CD14-positive monocyte (primary cell): ENCODE data around the gene COL4A4. TPM values are rescaled to one million over a fixed set of nuclear protein-coding genes. Genes with fewer than 3 reads are reported as not detected.
A peak's percentile ranks its signal among the peaks of the same experiment; 100 is the strongest.

ENCODE experiments used
- DNase-seq, 3 donors: peaks; one replicate each; pipeline ENCODE4 v3.0.0-alpha.2; 2011 to 2022
- H2AFZ ChIP-seq: 2 replicates; pipeline ENCODE4 v1.6.0; 2012; ENCODE audit warnings: mild to moderate bottlenecking, low read depth, low read length, inconsistent platforms; ENCODE audit not compliant: insufficient read depth, poor library complexity, severe bottlenecking
- H3K27ac ChIP-seq, 2 donors: 1 replicate in 1 of 2; 2 replicates in 1 of 2; pipeline ENCODE4 v1.5.1; 2012 to 2013; ENCODE audit warnings: low read length in 2 of 2, control low read depth in 1 of 2, inconsistent platforms in 1 of 2, low read depth in 1 of 2, mild to moderate bottlenecking in 1 of 2
- H3K27me3 ChIP-seq, 2 donors: one replicate each; pipeline versions ENCODE4 v1.6.0 to v1.6.1; 2011 to 2013; ENCODE audit warnings: low read length in 2 of 2; ENCODE audit not compliant: control insufficient read depth in 2 of 2, insufficient read depth in 2 of 2
- H3K36me3 ChIP-seq, 2 donors: replicated peaks in 1 of 2; 1 replicate in 1 of 2; 2 replicates in 1 of 2; pipeline versions ENCODE4 v1.5.1 to v1.6.1; 2012 to 2013; ENCODE audit warnings: low read length in 2 of 2, control low read depth in 1 of 2, inconsistent platforms in 1 of 2, mild to moderate bottlenecking in 1 of 2; ENCODE audit not compliant: insufficient read depth in 2 of 2, control insufficient read depth in 1 of 2
- H3K4me1 ChIP-seq, 2 donors: 1 replicate in 1 of 2; 2 replicates in 1 of 2; pipeline versions ENCODE4 v1.5.1 to v1.6.1; 2012 to 2013; ENCODE audit warnings: low read length in 2 of 2, control low read depth in 1 of 2, inconsistent platforms in 1 of 2, mild to moderate bottlenecking in 1 of 2, moderate library complexity in 1 of 2; ENCODE audit not compliant: insufficient read depth in 2 of 2, control insufficient read depth in 1 of 2
- H3K4me2 ChIP-seq: replicated peaks from 2 replicates; pipeline ENCODE3; 2012; ENCODE audit warnings: low read length, moderate library complexity, mild to moderate bottlenecking; ENCODE audit not compliant: poor library complexity, severe bottlenecking; ENCODE audit errors: extremely low read depth
- H3K4me3 ChIP-seq, 3 experiments: fragments of 200-600 bp in 1 of 3; sonication (generic) in 1 of 3; replicated peaks in 1 of 3; 1 replicate in 2 of 3; 2 replicates in 1 of 3; pipeline ENCODE4 v1.5.1; 2011 to 2013; ENCODE audit warnings: low read length in 3 of 3, mild to moderate bottlenecking in 3 of 3, control low read depth in 2 of 3, low read depth in 2 of 3, inconsistent platforms in 1 of 3, moderate library complexity in 1 of 3
- H3K79me2 ChIP-seq: 2 replicates; pipeline ENCODE4 v1.6.0; 2012; ENCODE audit warnings: mild to moderate bottlenecking, control low read depth, inconsistent platforms, low read length, moderate library complexity; ENCODE audit not compliant: insufficient read depth
- H3K9ac ChIP-seq: 2 replicates; pipeline ENCODE4 v1.6.0; 2017; ENCODE audit warnings: low read length, mild to moderate bottlenecking; ENCODE audit not compliant: insufficient read depth, poor library complexity, severe bottlenecking
- H3K9me3 ChIP-seq, 2 donors: replicated peaks in 1 of 2; 1 replicate in 1 of 2; 2 replicates in 1 of 2; pipeline versions ENCODE4 v1.5.1 to v1.6.1; 2012 to 2013; ENCODE audit warnings: low read length in 2 of 2, control low read depth in 1 of 2; ENCODE audit not compliant: control insufficient read depth in 1 of 2, insufficient read depth in 1 of 2
- H4K20me1 ChIP-seq: 2 replicates; pipeline ENCODE4 v1.6.0; 2012; ENCODE audit warnings: mild to moderate bottlenecking, low read length, control low read depth, moderate library complexity; ENCODE audit not compliant: insufficient read depth
- H3K27ac Mint-ChIP-seq, 7 donors: one replicate each; pipeline ENCODE4 v1.8.0; 2020; ENCODE audit warnings: mild to moderate bottlenecking in 7 of 7, mixed read lengths in 7 of 7, moderate library complexity in 6 of 7, inconsistent platforms in 2 of 7
- H3K27me3 Mint-ChIP-seq, 3 donors: one replicate each; pipeline ENCODE4 v1.8.0; 2021 to 2022; ENCODE audit warnings: low read depth in 3 of 3, mild to moderate bottlenecking in 3 of 3, mixed read lengths in 3 of 3, moderate library complexity in 3 of 3, inconsistent platforms in 1 of 3
- H3K36me3 Mint-ChIP-seq, 2 donors: one replicate each; pipeline ENCODE4 v1.8.0; 2020; ENCODE audit warnings: mixed read lengths in 2 of 2, inconsistent platforms in 1 of 2, mild to moderate bottlenecking in 1 of 2
- H3K4me1 Mint-ChIP-seq: one replicate; pipeline ENCODE4 v1.8.0; 2020; ENCODE audit warnings: mild to moderate bottlenecking, mixed read lengths
- H3K4me3 Mint-ChIP-seq, 2 donors: one replicate each; pipeline ENCODE4 v1.8.0; 2020; ENCODE audit warnings: mild to moderate bottlenecking in 2 of 2, mixed read lengths in 2 of 2, moderate library complexity in 1 of 2
- H3K9me3 Mint-ChIP-seq, 7 donors: one replicate each; pipeline ENCODE4 v1.8.0; 2020 to 2022; ENCODE audit warnings: mixed read lengths in 7 of 7, mild to moderate bottlenecking in 6 of 7, moderate library complexity in 6 of 7, inconsistent platforms in 2 of 7
- WGBS: methylation state at CpG from one replicate; pipeline ENCODE4 v1.1.5; 2013; ENCODE audit warnings: missing lambda C conversion rate; ENCODE audit not compliant: insufficient coverage; 5-methylcytosine and 5-hydroxymethylcytosine counted together
- intact Hi-C, 2 donors: fragments of 100-400 bp; cut with micrococcal nuclease; formaldehyde crosslinking; loops; one replicate each; pipeline versions ENCODE4 v1.15.0 to v1.15.1; 2023
- polyA plus RNA-seq, 3 donors: library from polyadenylated mRNA; depleted of rRNA in 1 of 3; unstranded in 2 of 3; stranded (reverse) in 1 of 3; fragments of 300-500 nt in 2 of 3; fragments of >200 nt in 1 of 3; fragmentation: Illumina TruSeq in 2 of 3; gene quantifications; 1 replicate in 2 of 3; 2 replicates in 1 of 3; pipeline ENCODE4 v1.2.3, GENCODE V29; 2012 to 2021
- TF ChIP-seq, protein P1 (sequence below): fragments of 200-600 bp; IDR thresholded peaks from one replicate; pipeline ENCODE4 v1.8.0; 2022; ENCODE audit warnings: antibody characterized with exemption, mild to moderate bottlenecking

Gene COL4A4
- polyA plus RNA-seq, 3 donors = 0.03 TPM; not detected in 2

DNA sequence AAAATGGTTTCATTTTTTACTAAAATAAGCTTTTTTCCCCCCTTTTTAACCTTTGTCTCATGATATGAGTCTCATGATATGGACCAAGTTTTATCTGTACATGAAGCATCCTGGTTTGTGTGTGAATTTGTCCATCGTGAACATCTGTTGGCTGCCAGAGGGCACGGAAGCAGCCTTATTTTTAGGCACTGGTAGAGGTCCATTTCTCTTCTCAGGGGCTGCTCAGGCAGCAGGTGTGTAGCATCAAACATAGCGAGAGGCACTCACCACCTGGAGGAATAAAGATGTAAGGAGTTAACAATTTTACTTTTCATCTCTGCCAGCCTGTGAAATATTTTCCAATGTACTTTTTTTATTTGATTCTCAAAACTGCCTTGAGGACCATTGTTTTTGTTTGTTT lies 193.6 kb downstream of the COL4A4 start:
- H4K20me1 ChIP-seq = no peaks in the 10 kb centered on the region
- Mint-ChIP-seq H3K4me1 (no peaks in the 10 kb centered on the region), H3K27ac (peak overlapping the region in 2 of 7 donors; percentile 28 to 54), H3K9me3 (peaks cover 0 to 4% (median 2%) of the 10 kb centered on the region in 7 donors), H3K36me3 (peaks cover 11 to 15% of the 10 kb centered on the region in 2 donors), H3K27me3 (no peaks in the 10 kb centered on the region), H3K4me3 (no peak overlapping the region)
- no peak overlapping the region for H2AFZ ChIP-seq
- no peak overlapping the region for H3K27ac ChIP-seq
- H3K79me2 ChIP-seq = no peaks in the 10 kb centered on the region
- no peak overlapping the region for H3K9ac ChIP-seq
- no peaks in the 10 kb centered on the region for H3K36me3 ChIP-seq
- H3K4me1 ChIP-seq = no peaks in the 10 kb centered on the region
- H3K4me3 ChIP-seq = no peak overlapping the region
- DNase-seq = no peak
- no peak overlapping the region for H3K4me2 ChIP-seq
- H3K27me3 ChIP-seq = no peaks in the 10 kb centered on the region
- WGBS = 80% methylated on average over 1 of the region's 3 CpGs
- no peaks in the 10 kb centered on the region for H3K9me3 ChIP-seq
- intact Hi-C loops = no loop called here
- TF ChIP-seq, protein P1, sequence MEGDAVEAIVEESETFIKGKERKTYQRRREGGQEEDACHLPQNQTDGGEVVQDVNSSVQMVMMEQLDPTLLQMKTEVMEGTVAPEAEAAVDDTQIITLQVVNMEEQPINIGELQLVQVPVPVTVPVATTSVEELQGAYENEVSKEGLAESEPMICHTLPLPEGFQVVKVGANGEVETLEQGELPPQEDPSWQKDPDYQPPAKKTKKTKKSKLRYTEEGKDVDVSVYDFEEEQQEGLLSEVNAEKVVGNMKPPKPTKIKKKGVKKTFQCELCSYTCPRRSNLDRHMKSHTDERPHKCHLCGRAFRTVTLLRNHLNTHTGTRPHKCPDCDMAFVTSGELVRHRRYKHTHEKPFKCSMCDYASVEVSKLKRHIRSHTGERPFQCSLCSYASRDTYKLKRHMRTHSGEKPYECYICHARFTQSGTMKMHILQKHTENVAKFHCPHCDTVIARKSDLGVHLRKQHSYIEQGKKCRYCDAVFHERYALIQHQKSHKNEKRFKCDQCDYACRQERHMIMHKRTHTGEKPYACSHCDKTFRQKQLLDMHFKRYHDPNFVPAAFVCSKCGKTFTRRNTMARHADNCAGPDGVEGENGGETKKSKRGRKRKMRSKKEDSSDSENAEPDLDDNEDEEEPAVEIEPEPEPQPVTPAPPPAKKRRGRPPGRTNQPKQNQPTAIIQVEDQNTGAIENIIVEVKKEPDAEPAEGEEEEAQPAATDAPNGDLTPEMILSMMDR = no peak

DNA sequence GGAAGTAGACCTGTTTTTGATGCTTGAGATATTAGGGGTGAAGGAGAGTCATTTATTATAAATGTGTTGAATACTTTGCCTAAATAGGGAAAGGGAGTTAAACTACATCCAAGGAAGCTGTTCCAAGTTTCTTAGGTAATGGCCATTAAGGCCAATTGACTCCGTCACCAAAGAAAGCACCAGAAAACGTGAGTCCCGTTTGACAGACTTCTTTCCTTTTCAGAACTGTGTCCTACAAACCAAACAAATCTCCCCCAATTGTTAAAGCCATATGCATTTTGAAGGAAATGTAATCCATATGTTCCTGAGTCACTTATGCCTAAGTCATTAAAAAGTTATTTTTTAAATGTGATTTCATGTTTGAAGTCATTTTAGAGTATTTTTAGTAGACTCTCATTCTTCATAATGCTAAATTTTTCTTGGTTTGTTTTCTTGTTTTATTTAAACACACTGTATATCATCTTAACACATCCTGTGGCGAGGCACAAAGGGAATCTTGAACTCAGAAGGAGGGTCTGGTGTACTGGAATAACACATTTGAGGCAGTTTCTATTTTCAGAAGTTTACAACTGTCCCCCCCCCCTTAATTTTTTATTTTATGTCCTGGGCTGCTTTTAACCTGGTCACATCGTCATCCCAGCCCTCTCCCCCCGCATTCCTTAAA lies 194.5 kb downstream of the COL4A4 start:
- Histone ChIP-seq H2AFZ (no peak overlapping the region), H3K9me3 (no peaks in the 10 kb centered on the region), H3K4me3 (no peak overlapping the region), H3K9ac (no peak overlapping the region), H3K27ac (no peak overlapping the region), H3K79me2 (no peaks in the 10 kb centered on the region), H3K4me2 (no peak overlapping the region), H3K4me1 (no peaks in the 10 kb centered on the region), H3K27me3 (no peaks in the 10 kb centered on the region), H4K20me1 (no peaks in the 10 kb centered on the region), H3K36me3 (no peaks in the 10 kb centered on the region)
- WGBS = 100% methylated on average over 2 of the region's 6 CpGs
- peaks cover 0 to 4% (median 2%) of the 10 kb centered on the region in 7 donors for H3K9me3 Mint-ChIP-seq
- TF ChIP-seq, protein P1 = no peak
- DNase-seq = no peak
- intact Hi-C loops = no loop called here
- H3K27me3 Mint-ChIP-seq = no peaks in the 10 kb centered on the region
- no peak overlapping the region for H3K4me3 Mint-ChIP-seq
- H3K27ac Mint-ChIP-seq = no peak overlapping the region
- peaks cover 8 to 12% of the 10 kb centered on the region in 2 donors for H3K36me3 Mint-ChIP-seq
- H3K4me1 Mint-ChIP-seq = no peaks in the 10 kb centered on the region
